IMR-90 (cell line): ENCODE measurements around the gene VAT1L. TPM values are rescaled to one million over a fixed set of nuclear protein-coding genes. Genes with fewer than 3 reads are reported as not detected.
A peak's percentile ranks its signal among the peaks of the same experiment; 100 is the strongest.

Experiments used
- ATAC-seq: fragments of 200-7000 bp; cut with Tn5 transposase; 2 replicates; pipeline ENCODE4 v1.9.1; 2020; ENCODE audit warnings: low read depth, mild to moderate bottlenecking, moderate library complexity
- BruUV-seq: library from RNA; stranded (reverse); fragments of 400-500 nt; replicated peaks from 2 replicates; lab custom pipeline; 2021; lab: Mats Ljungman, UMichigan
- CTCF ChIA-PET: fragments of 300-600 bp; formaldehyde crosslinking; extraction: SDS; loops from one replicate; lab custom pipeline; 2021; ENCODE audit warnings: antibody characterized with exemption; lab: Yijun Ruan, JAX
- POLR2A ChIA-PET: fragments of 300-600 bp; sonication (Branson Sonifier 250); formaldehyde crosslinking; loops from one replicate; lab custom pipeline; 2022; ENCODE audit warnings: antibody characterized with exemption; ENCODE audit not compliant: unreplicated experiment; lab: Charles Lee
- DNase-seq: peaks from one replicate; pipeline ENCODE4 v3.0.0; 2013
- H2AFZ ChIP-seq: replicated peaks from 2 replicates; pipeline ENCODE3; 2013; ENCODE audit warnings: low read length, mild to moderate bottlenecking; ENCODE audit not compliant: poor library complexity
- H2AK5ac ChIP-seq: 2 replicates; pipeline ENCODE4 v1.6.1; 2013; ENCODE audit warnings: low read depth, low read length, inconsistent platforms
- H2AK9ac ChIP-seq: replicated peaks from 2 replicates; pipeline ENCODE3; 2013; ENCODE audit warnings: mild to moderate bottlenecking, low read depth, low read length, moderate library complexity; ENCODE audit not compliant: poor library complexity
- H2BK120ac ChIP-seq: 2 replicates; pipeline ENCODE4 v1.6.1; 2013; ENCODE audit warnings: low read depth, low read length, inconsistent platforms
- H2BK15ac ChIP-seq: 3 replicates; pipeline ENCODE4 v1.6.1; 2013; ENCODE audit warnings: low read depth, low read length, inconsistent platforms
- H2BK20ac ChIP-seq: 2 replicates; pipeline ENCODE4 v1.6.1; 2013; ENCODE audit warnings: low read depth, mild to moderate bottlenecking, inconsistent platforms, low read length, moderate library complexity
- H2BK5ac ChIP-seq: 2 replicates; pipeline ENCODE4 v1.6.1; 2013; ENCODE audit warnings: mild to moderate bottlenecking, low read depth, low read length, inconsistent platforms; ENCODE audit not compliant: poor library complexity, severe bottlenecking
- H3K14ac ChIP-seq: replicated peaks from 2 replicates; pipeline ENCODE4 v1.6.1; 2013; ENCODE audit warnings: low read depth, low read length, inconsistent platforms
- H3K18ac ChIP-seq: 2 replicates; pipeline ENCODE4 v1.6.1; 2013; ENCODE audit warnings: low read depth, low read length, control low read depth
- H3K23ac ChIP-seq: 2 replicates; pipeline ENCODE4 v1.6.1; 2013; ENCODE audit warnings: low read depth, low read length, inconsistent platforms
- H3K27ac ChIP-seq: 2 replicates; pipeline ENCODE4 v1.5.1; 2013; ENCODE audit warnings: mild to moderate bottlenecking, control low read depth, low read length; ENCODE audit not compliant: insufficient read depth
- H3K27me3 ChIP-seq: 2 replicates; pipeline ENCODE4 v1.6.1; 2013; ENCODE audit warnings: low read length; ENCODE audit not compliant: control insufficient read depth, insufficient read depth
- H3K36me3 ChIP-seq: 2 replicates; pipeline ENCODE4 v1.6.1; 2013; ENCODE audit warnings: low read length, mixed read lengths; ENCODE audit not compliant: control insufficient read depth, insufficient read depth
- H3K4ac ChIP-seq: 2 replicates; pipeline ENCODE4 v1.6.1; 2013; ENCODE audit warnings: low read depth, low read length, inconsistent platforms
- H3K4me1 ChIP-seq: 2 replicates; pipeline ENCODE4 v1.6.1; 2013; ENCODE audit warnings: low read length, mixed read lengths; ENCODE audit not compliant: control insufficient read depth, insufficient read depth
- H3K4me2 ChIP-seq: 2 replicates; pipeline ENCODE4 v1.6.1; 2013; ENCODE audit warnings: low read depth, mild to moderate bottlenecking, control low read depth, low read length, moderate library complexity
- H3K4me3 ChIP-seq: 2 replicates; pipeline ENCODE4 v1.5.1; 2013; ENCODE audit warnings: low read depth, mild to moderate bottlenecking, control low read depth, low read length, moderate library complexity; ENCODE audit not compliant: insufficient read depth
- H3K56ac ChIP-seq: 2 replicates; pipeline ENCODE4 v1.6.1; 2013; ENCODE audit warnings: low read length, inconsistent platforms; ENCODE audit not compliant: insufficient read depth; ENCODE audit errors: extremely low read depth
- H3K79me1 ChIP-seq, 2 experiments: 2 replicates each; pipeline ENCODE4 v1.6.1; 2013; ENCODE audit warnings: low read length in 2 of 2, inconsistent platforms in 1 of 2, low read depth in 1 of 2
- H3K9ac ChIP-seq: 2 replicates; pipeline ENCODE4 v1.6.1; 2013; ENCODE audit warnings: low read depth, low read length, control low read depth
- H3K9me1 ChIP-seq: 2 replicates; pipeline ENCODE4 v1.6.1; 2013; ENCODE audit warnings: low read length, inconsistent platforms; ENCODE audit not compliant: insufficient read depth
- H3K9me3 ChIP-seq: 2 replicates; pipeline ENCODE4 v1.6.1; 2013; ENCODE audit warnings: low read length; ENCODE audit not compliant: control insufficient read depth, insufficient read depth
- H4K20me1 ChIP-seq: 2 replicates; pipeline ENCODE4 v1.6.1; 2013; ENCODE audit warnings: low read length, inconsistent platforms; ENCODE audit not compliant: insufficient read depth
- H4K5ac ChIP-seq: 2 replicates; pipeline ENCODE4 v1.6.1; 2013; ENCODE audit warnings: mild to moderate bottlenecking, low read depth, low read length, control low read depth
- H4K8ac ChIP-seq, 2 experiments: 2 replicates each; pipeline ENCODE4 v1.6.1; 2013; ENCODE audit warnings: low read depth in 2 of 2, low read length in 2 of 2, control low read depth in 1 of 2, inconsistent platforms in 1 of 2
- H4K91ac ChIP-seq: 2 replicates; pipeline ENCODE4 v1.6.1; 2013; ENCODE audit warnings: low read depth, low read length, inconsistent platforms; ENCODE audit not compliant: insufficient read depth
- CEBPB ChIP-seq: IDR thresholded peaks from 2 replicates; pipeline ENCODE4 v1.6.1; 2012; ENCODE audit warnings: low read depth, low read length, improper control_type of control experiment
- MXI1 ChIP-seq: IDR thresholded peaks from 2 replicates; pipeline ENCODE4 v1.6.1; 2012; ENCODE audit warnings: low read depth, mild to moderate bottlenecking, low read length, moderate library complexity, borderline replicate concordance
- RAD21 ChIP-seq: IDR thresholded peaks from 2 replicates; pipeline ENCODE4 v1.6.1; 2012; ENCODE audit warnings: low read length, improper control_type of control experiment
- RFX5 ChIP-seq: IDR thresholded peaks from 2 replicates; pipeline ENCODE4 v1.8.0; 2012; ENCODE audit warnings: low read depth, mild to moderate bottlenecking, low read length, moderate library complexity
- WGBS, 2 experiments: methylation state at CpG; one replicate each; pipeline versions ENCODE4 v1.1.5 to v1.1.7; 2013; ENCODE audit warnings: missing lambda C conversion rate in 2 of 2; ENCODE audit not compliant: insufficient read length in 1 of 2; ENCODE audit errors: extremely low coverage in 2 of 2; 5-methylcytosine and 5-hydroxymethylcytosine counted together
- dilution Hi-C: fragments of 300-500 bp; cut with HindIII; formaldehyde crosslinking; loops from one replicate; pipeline ENCODE4 v1.14.3; 2018; ENCODE audit warnings: low sequenced_read_pairs; ENCODE audit not compliant: unreplicated experiment
- in situ Hi-C: fragments of 300-500 bp; cut with MboI; formaldehyde crosslinking; loops from 3 replicates; pipeline ENCODE4 v1.14.3; 2019; ENCODE audit warnings: low sequenced_read_pairs, inconsistent platforms, mixed read lengths
- intact Hi-C: fragments of 100-400 bp; cut with micrococcal nuclease; formaldehyde crosslinking; loops from 2 replicates; pipeline ENCODE4 v1.10.0; 2022
- polyA plus RNA-seq, 3 experiments: library from polyadenylated mRNA; depleted of rRNA; stranded (reverse); fragments of >200 nt; gene quantifications; 2 replicates each; pipeline ENCODE4 v1.2.3, GENCODE V29; 2012; ENCODE audit warnings: low replicate concordance in 1 of 3
- total RNA-seq: library from RNA; depleted of rRNA; stranded (reverse); fragments of >200 nt; gene quantifications from 2 replicates; pipeline ENCODE4 v1.2.3, GENCODE V29; 2012
- TF ChIP-seq, protein P1 (sequence below): fragments of 150-350 bp; IDR thresholded peaks from 2 replicates; pipeline ENCODE4 v1.6.1; 2016; ENCODE audit warnings: low read depth, mild to moderate bottlenecking, low read length, moderate library complexity, borderline replicate concordance
- TF ChIP-seq, protein P2 (sequence below): fragments of 150-350 bp; IDR thresholded peaks from 2 replicates; pipeline ENCODE4 v1.6.1; 2017; ENCODE audit warnings: mild to moderate bottlenecking, antibody characterized with exemption, low read length, low read depth

VAT1L gene
- total and polyA plus RNA-seq, 2 of the 4 experiments (the other 2 are of a cell fraction), result 15.4 to 18.5 TPM

DNA sequence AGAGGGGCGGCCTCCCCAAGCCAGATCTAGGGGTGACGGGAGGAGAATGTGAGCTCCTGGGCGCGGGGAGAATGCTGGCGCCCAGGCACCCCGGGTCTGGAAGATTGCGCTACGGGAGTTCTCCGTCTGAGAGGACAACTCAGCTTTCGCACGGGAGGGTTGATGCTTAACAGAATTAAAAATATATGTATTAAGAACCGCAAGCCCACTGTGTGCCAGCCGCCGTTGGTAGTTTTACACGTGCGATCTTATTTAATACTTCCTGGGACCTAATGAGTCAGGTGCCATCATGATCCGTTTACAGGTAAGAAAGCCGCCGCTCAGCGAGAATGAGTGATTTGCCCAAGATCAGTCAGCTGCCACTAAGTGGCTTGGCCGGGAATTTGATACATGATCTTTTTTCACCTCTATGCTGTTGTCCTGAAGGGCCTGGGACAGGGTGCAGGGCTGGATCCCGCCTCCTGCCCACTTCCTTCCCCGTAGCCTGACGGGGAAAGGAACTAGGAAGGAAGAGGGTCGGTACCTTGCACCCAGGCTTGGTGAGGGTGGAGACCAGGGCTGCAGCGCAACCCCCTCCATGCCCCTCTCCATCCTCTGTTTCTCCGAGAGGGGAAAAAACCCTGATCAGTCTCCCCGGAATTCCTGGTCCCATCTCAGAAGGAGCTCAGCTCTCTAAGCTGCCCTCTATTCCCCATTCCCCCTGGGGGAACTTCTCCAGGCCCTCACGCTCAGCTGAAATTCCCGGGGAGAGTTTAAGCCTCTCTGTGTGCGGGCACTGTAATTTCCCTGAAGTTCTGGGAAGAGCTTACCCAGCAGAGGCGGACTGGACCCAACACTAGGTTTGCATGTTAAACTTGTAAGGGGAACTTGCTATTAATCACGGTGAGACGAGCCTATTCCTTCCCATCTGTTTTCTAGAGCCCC lies 983 bp downstream of the VAT1L start (continued):
- TF ChIP-seq, protein P1, sequence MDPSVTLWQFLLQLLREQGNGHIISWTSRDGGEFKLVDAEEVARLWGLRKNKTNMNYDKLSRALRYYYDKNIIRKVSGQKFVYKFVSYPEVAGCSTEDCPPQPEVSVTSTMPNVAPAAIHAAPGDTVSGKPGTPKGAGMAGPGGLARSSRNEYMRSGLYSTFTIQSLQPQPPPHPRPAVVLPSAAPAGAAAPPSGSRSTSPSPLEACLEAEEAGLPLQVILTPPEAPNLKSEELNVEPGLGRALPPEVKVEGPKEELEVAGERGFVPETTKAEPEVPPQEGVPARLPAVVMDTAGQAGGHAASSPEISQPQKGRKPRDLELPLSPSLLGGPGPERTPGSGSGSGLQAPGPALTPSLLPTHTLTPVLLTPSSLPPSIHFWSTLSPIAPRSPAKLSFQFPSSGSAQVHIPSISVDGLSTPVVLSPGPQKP, result no peak

DNA sequence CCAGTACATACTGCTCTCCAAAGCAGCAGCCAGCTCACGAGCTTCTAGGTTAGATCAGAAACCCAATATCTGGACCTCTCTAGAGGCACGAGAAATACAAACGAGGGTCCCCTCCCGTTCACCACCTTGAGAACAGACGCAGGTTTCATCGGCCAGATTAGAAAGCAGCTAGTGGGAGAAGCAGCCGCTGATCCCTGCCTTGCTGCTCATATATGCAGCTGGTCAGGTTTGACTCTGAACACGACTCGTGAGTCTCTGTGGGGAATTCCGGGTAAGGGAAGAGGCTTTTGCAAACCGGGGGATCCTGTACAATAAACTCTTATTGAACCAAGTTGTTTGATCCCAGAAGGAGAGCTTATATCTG lies 1.6 kb downstream of the VAT1L start:
- no peak overlapping the region for H2BK120ac ChIP-seq
- no peak overlapping the region for H3K27ac ChIP-seq
- CTCF ChIA-PET, result no interaction called here
- H4K8ac ChIP-seq, result no peak overlapping the region
- H3K56ac ChIP-seq, result no peak overlapping the region
- peak overlapping the region; percentile 82 for H3K4me2 ChIP-seq
- no peak overlapping the region for H4K91ac ChIP-seq
- H2BK5ac ChIP-seq, result no peak overlapping the region
- TF ChIP-seq MXI1 (no peak), RFX5 (no peak), CEBPB (no peak), RAD21 (no peak)
- TF ChIP-seq, protein P1, result no peak
- TF ChIP-seq, protein P2, sequence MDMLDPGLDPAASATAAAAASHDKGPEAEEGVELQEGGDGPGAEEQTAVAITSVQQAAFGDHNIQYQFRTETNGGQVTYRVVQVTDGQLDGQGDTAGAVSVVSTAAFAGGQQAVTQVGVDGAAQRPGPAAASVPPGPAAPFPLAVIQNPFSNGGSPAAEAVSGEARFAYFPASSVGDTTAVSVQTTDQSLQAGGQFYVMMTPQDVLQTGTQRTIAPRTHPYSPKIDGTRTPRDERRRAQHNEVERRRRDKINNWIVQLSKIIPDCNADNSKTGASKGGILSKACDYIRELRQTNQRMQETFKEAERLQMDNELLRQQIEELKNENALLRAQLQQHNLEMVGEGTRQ, result no peak
- in situ Hi-C loops, result no loop called here
- no peak overlapping the region for H3K18ac ChIP-seq
- H3K4me3 ChIP-seq, result peak overlapping the region; percentile 93
- H3K4me1 ChIP-seq, result peaks cover 10% of the 10 kb centered on the region
- peaks cover 6 to 12% of the 10 kb centered on the region in 2 experiments; a peak in 3 of 4 replicates for H3K79me1 ChIP-seq
- H4K20me1 ChIP-seq, result no peaks in the 10 kb centered on the region
- H2BK20ac ChIP-seq, result no peak overlapping the region
- dilution Hi-C loops, result no loop called here
- ATAC-seq (no peak), DNase-seq (no peak)
- no peaks in the 10 kb centered on the region for H3K36me3 ChIP-seq
- peak overlapping the region; percentile 5; the same call in 1 of the 2 replicates for H3K4ac ChIP-seq
- no peaks in the 10 kb centered on the region for H3K9me3 ChIP-seq
- H3K23ac ChIP-seq, result no peak overlapping the region
- H3K9ac ChIP-seq, result peak overlapping the region; percentile 26; the same call in 1 of the 2 replicates
- H2AK5ac ChIP-seq, result no peak overlapping the region
- no peak overlapping the region for H2AFZ ChIP-seq
- intact Hi-C loops, result no loop called here
- H3K14ac ChIP-seq, result no peak overlapping the region
- WGBS, 2 experiments, result 70% methylated on average over 2 of the region's 11 CpGs; no CpG with 5 or more reads in 1 of the 2 experiments
- POLR2A ChIA-PET, result no interaction called here
- no peak overlapping the region for H2AK9ac ChIP-seq
- no peak overlapping the region for H2BK15ac ChIP-seq
- H3K27me3 ChIP-seq, result peaks cover 4% of the 10 kb centered on the region; the same call in 1 of the 2 replicates
- BruUV-seq, result no TSS peak
- peaks cover 7% of the 10 kb centered on the region for H3K9me1 ChIP-seq
- no peak overlapping the region for H4K5ac ChIP-seq
